CD4-positive, CD25-positive, alpha-beta regulatory T cell (primary cell): ENCODE data around the gene VPS54. TPM values are rescaled to one million over a fixed set of nuclear protein-coding genes. Genes with fewer than 3 reads are reported as not detected.

Experiments used
- ATAC-seq, 2 donors: fragments of 150-1000 bp; cut with Tn5 transposase; one replicate each; pipeline ENCODE4 v1.10.0; 2021; ENCODE audit warnings: low read depth in 2 of 2, moderate number of reproducible peaks in 2 of 2, moderate library complexity in 1 of 2
- DNase-seq, 3 donors: peaks; one replicate each; pipeline versions ENCODE4 v3.0.0 to v3.0.0-alpha.2; 2012 to 2022; ENCODE audit warnings: mixed read lengths in 1 of 3
- H3K27ac ChIP-seq: one replicate; pipeline ENCODE4 v1.7.0; 2013; ENCODE audit warnings: mild to moderate bottlenecking, low read length; ENCODE audit not compliant: insufficient read depth, poor library complexity, severe bottlenecking
- H3K27me3 ChIP-seq: one replicate; pipeline ENCODE4 v1.7.0; 2013; ENCODE audit warnings: low read length; ENCODE audit not compliant: control insufficient read depth, insufficient read depth
- H3K36me3 ChIP-seq: one replicate; pipeline ENCODE4 v1.7.0; 2013; ENCODE audit warnings: mild to moderate bottlenecking, low read length, moderate library complexity; ENCODE audit not compliant: control insufficient read depth, insufficient read depth
- H3K4me1 ChIP-seq: 2 replicates; pipeline ENCODE4 v1.7.0; 2013; ENCODE audit warnings: mild to moderate bottlenecking, low read length; ENCODE audit not compliant: insufficient read depth, control insufficient read depth, poor library complexity, severe bottlenecking
- H3K4me3 ChIP-seq: one replicate; pipeline ENCODE4 v1.7.0; 2013; ENCODE audit warnings: low read depth, mild to moderate bottlenecking, low read length, moderate library complexity
- H3K9me3 ChIP-seq, 2 experiments: 1 replicate in 1 of 2; 2 replicates in 1 of 2; pipeline ENCODE4 v1.7.0; 2013; ENCODE audit warnings: low read length in 2 of 2, mild to moderate bottlenecking in 1 of 2, moderate library complexity in 1 of 2; ENCODE audit not compliant: control insufficient read depth in 2 of 2
- H3K27ac Mint-ChIP-seq, 3 donors: one replicate each; pipeline ENCODE4 v1.8.0; 2020 to 2022; ENCODE audit warnings: mild to moderate bottlenecking in 3 of 3, mixed read lengths in 3 of 3, moderate library complexity in 2 of 3
- H3K27me3 Mint-ChIP-seq: one replicate; pipeline ENCODE4 v1.8.0; 2022; ENCODE audit warnings: mild to moderate bottlenecking, mixed read lengths
- H3K36me3 Mint-ChIP-seq: one replicate; pipeline ENCODE4 v1.8.0; 2020; ENCODE audit warnings: mixed read lengths
- H3K4me1 Mint-ChIP-seq, 4 donors: one replicate each; pipeline ENCODE4 v1.8.0; 2020 to 2022; ENCODE audit warnings: mixed read lengths in 4 of 4, mild to moderate bottlenecking in 1 of 4
- H3K4me3 Mint-ChIP-seq, 4 donors: one replicate each; pipeline ENCODE4 v1.8.0; 2020 to 2022; ENCODE audit warnings: mild to moderate bottlenecking in 4 of 4, mixed read lengths in 4 of 4, moderate library complexity in 3 of 4
- H3K9me3 Mint-ChIP-seq, 7 donors: one replicate each; pipeline ENCODE4 v1.8.0; 2020 to 2022; ENCODE audit warnings: mixed read lengths in 7 of 7, mild to moderate bottlenecking in 3 of 7, moderate library complexity in 2 of 7
- polyA plus RNA-seq, 4 donors: library from polyadenylated mRNA; unstranded; fragments of 300-500 nt; fragmentation: Illumina TruSeq; gene quantifications; one replicate each; pipeline ENCODE4 v1.2.3, GENCODE V29; 2021
- total RNA-seq: library from RNA; stranded (reverse); gene quantifications from one replicate; pipeline ENCODE4 v1.2.3, GENCODE V29; 2022

Gene VPS54
- total and polyA plus RNA-seq, 5 donors from 2014 or later = 6.4 to 20.7 (median 12.2) TPM

DNA sequence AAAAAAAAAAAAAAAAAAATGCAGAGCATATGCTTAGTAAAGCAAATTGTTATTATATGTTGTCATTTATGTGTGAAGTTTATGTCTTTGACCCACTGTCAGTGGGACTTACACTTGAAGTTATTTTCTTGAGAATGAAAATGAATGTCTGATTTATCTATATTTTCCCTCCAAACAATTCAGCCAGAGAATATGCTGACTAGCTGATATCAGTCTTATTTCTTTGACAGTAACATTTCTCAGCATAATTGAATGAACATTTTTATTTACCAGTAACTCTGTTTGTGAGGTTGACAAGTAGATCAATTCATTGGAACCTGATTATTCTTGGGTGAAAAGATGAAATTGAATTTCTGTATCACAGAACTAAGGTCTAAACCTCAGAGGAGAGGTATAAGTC lies 40.0 kb upstream of the VPS54 start:
- Mint-ChIP-seq H3K27me3 (peaks cover 4% of the 10 kb centered on the region), H3K4me1 (peaks cover 13 to 31% (median 22%) of the 10 kb centered on the region in 4 donors), H3K36me3 (no peaks in the 10 kb centered on the region), H3K27ac (no peak overlapping the region), H3K4me3 (no peak overlapping the region), H3K9me3 (no peaks in the 10 kb centered on the region)
- no peaks in the 10 kb centered on the region for H3K4me1 ChIP-seq
- no peaks in the 10 kb centered on the region for H3K36me3 ChIP-seq
- H3K27ac ChIP-seq = no peak overlapping the region
- ATAC-seq (no peak), DNase-seq (no peak)
- H3K4me3 ChIP-seq = no peak overlapping the region
- no peaks in the 10 kb centered on the region for H3K27me3 ChIP-seq
- no peaks in the 10 kb centered on the region for H3K9me3 ChIP-seq

DNA sequence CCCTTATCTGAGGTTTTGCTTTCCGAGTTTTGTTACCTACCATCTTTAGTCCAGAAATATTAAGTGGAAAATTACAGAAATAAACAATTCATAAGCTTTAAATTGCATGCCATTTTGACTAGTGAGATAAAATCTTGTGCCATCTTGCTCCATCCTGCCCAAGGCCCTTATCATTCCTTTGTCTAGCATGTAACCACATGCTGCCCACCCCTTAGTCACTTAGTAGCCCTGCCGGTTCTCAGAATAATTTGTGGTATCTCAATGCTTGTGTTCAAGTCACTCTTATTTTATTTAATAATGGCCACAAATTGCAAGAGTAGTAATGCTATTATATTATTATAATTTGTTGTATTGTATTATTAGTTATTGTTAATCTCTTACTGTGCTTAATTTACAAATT lies 36.8 kb upstream of the VPS54 start:
- no peak for ATAC-seq
- Histone ChIP-seq H3K4me1 (peaks cover 13% of the 10 kb centered on the region), H3K36me3 (no peaks in the 10 kb centered on the region), H3K4me3 (no peak overlapping the region), H3K27ac (no peak overlapping the region), H3K9me3 (no peaks in the 10 kb centered on the region), H3K27me3 (no peaks in the 10 kb centered on the region)
- H3K4me3 Mint-ChIP-seq = no peak overlapping the region
- no peaks in the 10 kb centered on the region for H3K36me3 Mint-ChIP-seq
- H3K27ac Mint-ChIP-seq = no peak overlapping the region
- H3K9me3 Mint-ChIP-seq = no peaks in the 10 kb centered on the region
- DNase-seq = no peak
- no peaks in the 10 kb centered on the region for H3K27me3 Mint-ChIP-seq
- peaks cover 14 to 43% (median 34%) of the 10 kb centered on the region in 4 donors for H3K4me1 Mint-ChIP-seq

DNA sequence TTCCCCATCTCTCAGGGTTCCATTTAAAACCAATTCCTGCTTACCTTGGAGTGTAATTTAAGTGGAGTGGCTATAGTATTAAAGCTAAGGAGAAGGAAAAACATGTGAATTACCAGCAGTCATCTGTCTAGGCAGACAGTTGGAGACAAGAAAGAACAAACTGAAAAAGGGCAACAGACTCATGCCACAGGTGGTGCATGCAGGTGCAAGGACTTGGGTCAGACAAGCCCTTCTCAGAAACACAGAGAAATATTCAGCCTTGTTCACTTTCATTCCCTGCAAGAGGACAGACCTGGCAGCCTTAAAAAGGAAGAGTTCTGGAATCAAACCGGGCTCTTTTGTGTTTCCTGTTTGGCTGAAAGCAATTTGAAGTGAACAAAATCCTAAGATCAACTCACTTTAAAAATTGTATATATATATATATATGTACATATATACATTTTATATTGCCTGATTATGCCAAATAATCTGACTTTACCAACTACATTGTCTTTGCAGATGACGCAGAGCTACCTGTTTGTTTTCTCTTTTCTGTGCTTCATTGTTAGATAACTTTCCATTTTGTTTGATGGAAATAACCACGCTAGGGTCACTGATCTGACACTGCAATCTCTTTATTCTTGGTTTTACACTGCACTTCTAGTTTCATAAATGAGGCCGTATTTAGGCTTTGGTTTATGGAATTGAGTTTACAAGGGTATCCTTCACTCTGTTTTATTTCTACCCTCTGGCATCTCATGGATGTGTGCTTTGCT lies 35.1 kb upstream of the VPS54 start:
- no peak for ATAC-seq
- H3K27me3 Mint-ChIP-seq = no peaks in the 10 kb centered on the region
- Histone ChIP-seq H3K9me3 (no peaks in the 10 kb centered on the region), H3K36me3 (no peaks in the 10 kb centered on the region), H3K27me3 (no peaks in the 10 kb centered on the region), H3K4me3 (no peak overlapping the region), H3K4me1 (peaks cover 20% of the 10 kb centered on the region), H3K27ac (no peak overlapping the region)
- no peaks in the 10 kb centered on the region for H3K36me3 Mint-ChIP-seq
- H3K4me1 Mint-ChIP-seq = peaks cover 20 to 54% (median 44%) of the 10 kb centered on the region in 4 donors
- H3K27ac Mint-ChIP-seq = peak overlapping the region; percentile 71 to 79 (median 75)
- no peaks in the 10 kb centered on the region for H3K9me3 Mint-ChIP-seq
- no peak for DNase-seq
- peak overlapping the region in 1 of 4 donors; percentile 63 for H3K4me3 Mint-ChIP-seq

DNA sequence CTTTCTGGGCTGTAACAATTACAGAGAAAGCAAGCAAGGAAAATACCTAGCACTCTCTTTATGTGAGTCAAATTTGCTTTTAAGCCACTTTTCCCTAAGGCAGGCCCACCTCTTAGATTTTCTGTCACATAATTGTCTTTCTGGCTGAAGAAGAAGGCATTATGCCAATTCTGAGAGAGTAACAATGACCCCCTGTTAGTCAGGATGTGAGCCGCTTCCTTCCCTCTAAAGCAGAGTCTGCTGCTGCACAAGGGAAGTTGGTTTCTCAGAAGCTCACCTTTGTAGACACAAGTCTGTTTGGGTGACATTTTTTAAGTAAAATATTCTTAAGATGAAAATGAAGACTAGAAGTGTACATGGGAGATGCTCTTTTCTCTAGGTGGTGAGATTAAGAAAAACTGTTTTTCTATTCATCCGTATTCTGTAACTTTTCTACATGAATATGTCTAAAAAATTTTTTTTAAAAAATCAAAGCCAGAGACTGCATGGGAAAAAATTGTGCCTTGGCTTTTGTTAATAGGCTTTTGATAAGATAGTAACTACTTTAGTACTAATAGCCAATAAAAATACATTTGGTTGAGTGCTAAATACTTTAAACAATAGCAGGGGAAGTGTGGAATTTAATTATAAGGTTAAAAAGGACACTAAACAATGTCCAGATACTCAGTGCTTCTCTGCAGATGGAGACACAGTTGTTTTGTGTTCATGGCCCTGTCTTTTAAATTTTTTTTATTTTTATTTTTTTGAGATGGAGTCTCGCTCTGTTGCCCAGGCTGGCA lies 33.4 kb upstream of the VPS54 start:
- Mint-ChIP-seq H3K27ac (peak overlapping the region; percentile 26 to 86 (median 82)), H3K27me3 (no peaks in the 10 kb centered on the region), H3K9me3 (no peaks in the 10 kb centered on the region), H3K4me3 (peak overlapping the region in 1 of 4 donors; percentile 24), H3K4me1 (peaks cover 30 to 56% (median 44%) of the 10 kb centered on the region in 4 donors), H3K36me3 (no peaks in the 10 kb centered on the region)
- H3K4me1 ChIP-seq = peaks cover 20% of the 10 kb centered on the region
- no peak overlapping the region for H3K27ac ChIP-seq
- peak; percentile 56 to 71 for ATAC-seq
- no peaks in the 10 kb centered on the region for H3K36me3 ChIP-seq
- peak in 2 of 3 donors; percentile 33 to 79 for DNase-seq
- H3K4me3 ChIP-seq = no peak overlapping the region
- H3K27me3 ChIP-seq = no peaks in the 10 kb centered on the region
- no peaks in the 10 kb centered on the region for H3K9me3 ChIP-seq

DNA sequence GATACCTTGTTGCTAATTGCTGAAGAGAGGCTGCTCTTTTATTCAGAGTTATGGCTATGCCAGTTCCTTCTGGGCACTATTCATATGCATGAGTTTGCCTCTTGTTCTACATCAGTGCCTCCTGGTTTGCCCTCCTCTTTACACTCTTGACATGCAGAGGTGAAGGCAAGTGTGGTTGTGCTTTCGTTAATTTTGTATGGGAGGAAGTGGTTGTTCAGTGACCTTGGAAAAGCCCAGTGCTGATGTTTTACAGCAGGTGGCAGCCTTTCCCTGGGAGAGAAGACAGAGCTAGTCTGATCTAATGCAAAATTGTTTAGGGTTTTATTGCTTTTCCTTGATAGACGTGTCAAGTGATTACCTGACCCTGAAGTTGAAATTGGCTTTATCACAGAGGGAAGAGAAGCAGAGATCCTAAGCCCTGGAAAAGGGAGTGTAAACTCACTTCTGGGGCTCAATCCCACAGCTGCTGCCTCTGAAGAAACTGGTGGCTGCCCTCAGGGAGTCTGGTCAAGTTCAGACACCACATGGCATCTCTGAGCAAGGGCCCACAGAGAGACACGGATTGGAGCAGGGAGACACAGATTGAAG lies 30.5 kb upstream of the VPS54 start:
- ATAC-seq = peak; percentile 83 to 92
- peak; percentile 51 to 91 (median 81) for DNase-seq
- H3K4me1 ChIP-seq = peaks cover 20% of the 10 kb centered on the region
- Mint-ChIP-seq H3K9me3 (no peaks in the 10 kb centered on the region), H3K27me3 (no peaks in the 10 kb centered on the region), H3K27ac (peak overlapping the region; percentile 57 to 80 (median 72)), H3K4me3 (peak overlapping the region in 2 of 4 donors; percentile 0 to 35), H3K4me1 (peaks cover 26 to 46% (median 37%) of the 10 kb centered on the region in 4 donors), H3K36me3 (no peaks in the 10 kb centered on the region)
- no peak overlapping the region for H3K27ac ChIP-seq
- no peaks in the 10 kb centered on the region for H3K9me3 ChIP-seq
- H3K27me3 ChIP-seq = no peaks in the 10 kb centered on the region
- no peaks in the 10 kb centered on the region for H3K36me3 ChIP-seq
- no peak overlapping the region for H3K4me3 ChIP-seq

DNA sequence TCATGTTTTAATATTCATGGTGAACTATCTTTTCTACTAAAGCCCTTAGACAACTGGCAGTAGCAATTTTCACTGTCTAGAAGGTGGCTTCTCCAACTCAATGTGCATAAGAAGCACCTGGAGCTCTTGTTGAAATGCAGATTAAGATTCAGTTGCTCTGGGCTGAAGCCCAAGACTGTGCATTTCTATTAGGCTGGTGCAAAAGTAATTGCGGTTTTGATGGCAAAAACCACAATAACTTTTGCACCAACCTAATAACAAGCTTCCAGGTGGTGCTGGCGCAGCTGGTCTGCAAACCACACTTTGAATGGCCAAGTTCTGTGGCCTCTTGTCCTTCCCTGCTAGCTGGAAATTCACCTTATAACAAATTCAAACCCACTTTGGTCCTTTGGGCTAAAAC lies 26.7 kb upstream of the VPS54 start:
- Mint-ChIP-seq H3K27me3 (no peaks in the 10 kb centered on the region), H3K36me3 (no peaks in the 10 kb centered on the region), H3K4me3 (no peak overlapping the region), H3K27ac (no peak overlapping the region), H3K4me1 (peaks cover 10 to 16% (median 13%) of the 10 kb centered on the region in 4 donors), H3K9me3 (no peaks in the 10 kb centered on the region)
- H3K36me3 ChIP-seq = no peaks in the 10 kb centered on the region
- H3K27me3 ChIP-seq = no peaks in the 10 kb centered on the region
- no peak overlapping the region for H3K4me3 ChIP-seq
- DNase-seq (no peak), ATAC-seq (no peak)
- H3K4me1 ChIP-seq = peaks cover 8% of the 10 kb centered on the region
- H3K27ac ChIP-seq = no peak overlapping the region
- no peaks in the 10 kb centered on the region for H3K9me3 ChIP-seq

DNA sequence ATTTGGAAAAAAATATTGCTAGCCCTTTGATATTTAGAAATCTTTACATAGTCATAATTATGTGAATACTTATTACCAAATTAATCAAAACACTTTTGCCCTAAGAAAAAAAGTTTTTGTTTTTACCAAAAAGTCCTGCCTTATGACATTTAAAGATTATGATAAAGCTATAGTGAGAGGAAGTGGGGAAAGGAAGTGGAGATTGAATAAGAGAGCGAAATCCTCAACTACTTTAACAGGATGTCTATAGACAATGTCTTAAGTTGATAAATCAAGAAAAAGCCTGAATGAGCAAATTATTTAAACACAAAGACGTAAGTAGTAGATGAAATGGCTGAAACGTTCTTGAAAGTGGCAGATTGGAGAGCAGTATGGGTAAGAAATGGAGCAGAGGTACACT lies 20.9 kb upstream of the VPS54 start:
- H3K27ac Mint-ChIP-seq = peak overlapping the region; percentile 28 to 70 (median 62)
- Histone ChIP-seq H3K4me3 (peak overlapping the region; percentile 30), H3K36me3 (no peaks in the 10 kb centered on the region), H3K27ac (peak overlapping the region; percentile 36), H3K9me3 (no peaks in the 10 kb centered on the region), H3K27me3 (no peaks in the 10 kb centered on the region), H3K4me1 (peaks cover 33% of the 10 kb centered on the region)
- H3K9me3 Mint-ChIP-seq = peaks cover 0 to 1% (median 0%) of the 10 kb centered on the region in 7 donors
- peak overlapping the region; percentile 14 to 57 (median 52) for H3K4me3 Mint-ChIP-seq
- ATAC-seq (peak in 1 of 2 donors; percentile 22), DNase-seq (peak in 1 of 3 donors; percentile 66)
- no peaks in the 10 kb centered on the region for H3K27me3 Mint-ChIP-seq
- H3K36me3 Mint-ChIP-seq = no peaks in the 10 kb centered on the region
- peaks cover 18 to 46% (median 34%) of the 10 kb centered on the region in 4 donors for H3K4me1 Mint-ChIP-seq
